ENCODE data around the gene KNCN.

Gene KNCN

DNA sequence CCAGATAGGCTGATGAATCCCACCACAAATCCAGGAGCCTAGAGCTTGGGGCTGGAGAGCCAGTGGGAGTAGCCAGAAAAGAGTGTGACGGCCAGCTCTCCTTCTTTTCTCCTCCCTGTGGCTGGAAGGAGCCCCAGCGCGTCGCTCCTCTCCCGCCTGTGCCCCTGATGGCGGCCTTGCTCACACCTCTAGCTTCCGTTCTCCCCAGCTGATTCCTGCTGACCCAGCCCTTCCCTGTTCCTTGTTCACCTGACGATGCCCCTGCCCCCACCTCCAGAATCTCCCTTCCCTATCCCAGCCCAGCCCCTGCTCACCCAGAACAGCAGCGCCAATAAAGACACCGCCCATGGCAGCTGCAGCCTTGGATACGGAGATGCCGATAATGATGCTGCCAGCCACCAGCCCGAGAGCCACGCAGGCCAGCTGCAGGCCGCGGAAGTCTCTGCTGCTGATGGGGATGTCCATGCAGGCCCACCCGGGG is 656 bp downstream of the KNCN start:
- Histone ChIP-seq H3K9ac (ENCODE audit: low read length) (no peak overlapping the region), H3K27me3 (replicated peaks; ENCODE audit: insufficient read depth, low read length) (no peaks in the 10 kb centered on the region), H3K9me2 (replicated peaks; ENCODE audit: insufficient read depth, low read length) (no peaks in the 10 kb centered on the region), H3K27ac (ENCODE audit: low read length) (no peak overlapping the region), H3K4me3 (ENCODE audit: low read length) (no peak overlapping the region), H4K20me1 (ENCODE audit: insufficient read depth, low read length) (no peaks in the 10 kb centered on the region), H3K36me3 (replicated peaks; ENCODE audit: insufficient read depth, low read length) (no peaks in the 10 kb centered on the region), H3F3A (ENCODE audit: insufficient read depth, low read length) (no peaks in the 10 kb centered on the region), H3K79me2 (ENCODE audit: low read length) (no peaks in the 10 kb centered on the region), H3K9me3 (replicated peaks; ENCODE audit: insufficient read depth, low read length) (no peaks in the 10 kb centered on the region), H3K4me1 (ENCODE audit: low read length) (no peaks in the 10 kb centered on the region), H3K4me2 (ENCODE audit: low read depth, low read length) (no peak overlapping the region), H2AFZ (ENCODE audit: low read length) (no peak overlapping the region)
- TF ChIP-seq, protein P1, sequence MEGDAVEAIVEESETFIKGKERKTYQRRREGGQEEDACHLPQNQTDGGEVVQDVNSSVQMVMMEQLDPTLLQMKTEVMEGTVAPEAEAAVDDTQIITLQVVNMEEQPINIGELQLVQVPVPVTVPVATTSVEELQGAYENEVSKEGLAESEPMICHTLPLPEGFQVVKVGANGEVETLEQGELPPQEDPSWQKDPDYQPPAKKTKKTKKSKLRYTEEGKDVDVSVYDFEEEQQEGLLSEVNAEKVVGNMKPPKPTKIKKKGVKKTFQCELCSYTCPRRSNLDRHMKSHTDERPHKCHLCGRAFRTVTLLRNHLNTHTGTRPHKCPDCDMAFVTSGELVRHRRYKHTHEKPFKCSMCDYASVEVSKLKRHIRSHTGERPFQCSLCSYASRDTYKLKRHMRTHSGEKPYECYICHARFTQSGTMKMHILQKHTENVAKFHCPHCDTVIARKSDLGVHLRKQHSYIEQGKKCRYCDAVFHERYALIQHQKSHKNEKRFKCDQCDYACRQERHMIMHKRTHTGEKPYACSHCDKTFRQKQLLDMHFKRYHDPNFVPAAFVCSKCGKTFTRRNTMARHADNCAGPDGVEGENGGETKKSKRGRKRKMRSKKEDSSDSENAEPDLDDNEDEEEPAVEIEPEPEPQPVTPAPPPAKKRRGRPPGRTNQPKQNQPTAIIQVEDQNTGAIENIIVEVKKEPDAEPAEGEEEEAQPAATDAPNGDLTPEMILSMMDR (IDR thresholded peaks at IDR 0.05; ENCODE audit: low read length) = no peak
- TF ChIP-seq EZH2 (optimal IDR thresholded peaks at IDR 0.05; ENCODE audit: low read depth, low read length) (no peak), EZH2phosphoT487 (IDR thresholded peaks at IDR 0.05; ENCODE audit: low read length) (no peak)
- no peak for DNase-seq

DNA sequence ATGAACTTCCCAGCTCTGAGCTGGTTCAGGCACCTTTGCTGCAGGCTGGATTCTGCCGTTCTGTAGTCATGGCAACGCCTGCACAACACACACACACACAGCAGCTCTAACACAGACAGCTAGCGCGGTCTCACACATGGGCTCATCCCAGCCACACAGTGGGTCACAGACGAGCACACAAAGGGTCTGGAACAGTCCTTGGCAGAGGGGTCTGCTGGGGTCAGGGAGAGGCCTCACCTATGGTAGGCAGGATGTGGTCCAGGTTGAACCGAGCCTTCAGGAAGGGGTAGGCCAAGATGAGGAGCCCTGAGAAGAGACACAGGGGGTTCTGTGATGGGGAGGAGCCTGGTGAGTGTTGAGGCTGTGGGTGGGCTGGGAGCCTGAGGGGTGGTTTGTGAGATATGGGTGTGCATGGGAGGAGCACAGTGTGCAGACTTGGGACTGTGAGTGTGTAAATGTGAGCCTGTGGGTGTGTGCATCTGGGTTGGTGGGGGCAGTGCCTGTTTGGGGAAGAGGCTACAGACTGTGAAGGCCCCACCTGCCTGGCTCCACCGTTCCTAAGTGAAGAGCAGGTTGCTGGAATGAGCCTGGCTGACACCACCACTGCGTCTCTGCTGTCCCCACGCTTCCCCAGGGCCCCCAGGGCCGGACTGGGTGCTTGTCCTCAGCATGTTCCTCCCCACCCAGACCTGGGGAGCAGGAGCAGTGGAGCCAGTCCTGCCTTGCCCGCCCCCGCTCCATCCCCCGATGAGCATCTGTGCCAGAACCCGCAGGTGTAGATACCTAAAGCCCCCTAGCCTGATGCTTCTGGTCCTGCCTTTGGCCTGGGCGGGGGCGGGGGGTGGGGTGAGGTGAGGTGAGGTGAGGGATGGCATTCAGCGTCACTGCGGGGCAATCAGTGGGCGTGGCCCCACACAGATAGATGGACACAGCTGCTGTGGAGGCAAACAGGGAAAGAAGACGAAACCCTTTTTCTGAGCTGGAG is 1.5 kb downstream of the KNCN start:
- Histone ChIP-seq H3K9ac (ENCODE audit: low read length) (no peak overlapping the region), H2AFZ (ENCODE audit: low read length) (no peak overlapping the region), H3K4me2 (ENCODE audit: low read depth, low read length) (no peak overlapping the region), H4K20me1 (ENCODE audit: insufficient read depth, low read length) (no peaks in the 10 kb centered on the region), H3K79me2 (ENCODE audit: low read length) (no peaks in the 10 kb centered on the region), H3K9me3 (replicated peaks; ENCODE audit: insufficient read depth, low read length) (no peaks in the 10 kb centered on the region), H3K9me2 (replicated peaks; ENCODE audit: insufficient read depth, low read length) (no peaks in the 10 kb centered on the region), H3K36me3 (replicated peaks; ENCODE audit: insufficient read depth, low read length) (no peaks in the 10 kb centered on the region), H3F3A (ENCODE audit: insufficient read depth, low read length) (no peaks in the 10 kb centered on the region), H3K4me1 (ENCODE audit: low read length) (no peaks in the 10 kb centered on the region), H3K4me3 (ENCODE audit: low read length) (no peak overlapping the region), H3K27me3 (replicated peaks; ENCODE audit: insufficient read depth, low read length) (peaks cover 8% of the 10 kb centered on the region), H3K27ac (ENCODE audit: low read length) (no peak overlapping the region)
- TF ChIP-seq EZH2phosphoT487 (IDR thresholded peaks at IDR 0.05; ENCODE audit: low read length) = no peak
- TF ChIP-seq, protein P1 (IDR thresholded peaks at IDR 0.05; ENCODE audit: low read length) = no peak
- TF ChIP-seq EZH2 (optimal IDR thresholded peaks at IDR 0.05; ENCODE audit: low read depth, low read length) = no peak
- no peak for DNase-seq

DNA sequence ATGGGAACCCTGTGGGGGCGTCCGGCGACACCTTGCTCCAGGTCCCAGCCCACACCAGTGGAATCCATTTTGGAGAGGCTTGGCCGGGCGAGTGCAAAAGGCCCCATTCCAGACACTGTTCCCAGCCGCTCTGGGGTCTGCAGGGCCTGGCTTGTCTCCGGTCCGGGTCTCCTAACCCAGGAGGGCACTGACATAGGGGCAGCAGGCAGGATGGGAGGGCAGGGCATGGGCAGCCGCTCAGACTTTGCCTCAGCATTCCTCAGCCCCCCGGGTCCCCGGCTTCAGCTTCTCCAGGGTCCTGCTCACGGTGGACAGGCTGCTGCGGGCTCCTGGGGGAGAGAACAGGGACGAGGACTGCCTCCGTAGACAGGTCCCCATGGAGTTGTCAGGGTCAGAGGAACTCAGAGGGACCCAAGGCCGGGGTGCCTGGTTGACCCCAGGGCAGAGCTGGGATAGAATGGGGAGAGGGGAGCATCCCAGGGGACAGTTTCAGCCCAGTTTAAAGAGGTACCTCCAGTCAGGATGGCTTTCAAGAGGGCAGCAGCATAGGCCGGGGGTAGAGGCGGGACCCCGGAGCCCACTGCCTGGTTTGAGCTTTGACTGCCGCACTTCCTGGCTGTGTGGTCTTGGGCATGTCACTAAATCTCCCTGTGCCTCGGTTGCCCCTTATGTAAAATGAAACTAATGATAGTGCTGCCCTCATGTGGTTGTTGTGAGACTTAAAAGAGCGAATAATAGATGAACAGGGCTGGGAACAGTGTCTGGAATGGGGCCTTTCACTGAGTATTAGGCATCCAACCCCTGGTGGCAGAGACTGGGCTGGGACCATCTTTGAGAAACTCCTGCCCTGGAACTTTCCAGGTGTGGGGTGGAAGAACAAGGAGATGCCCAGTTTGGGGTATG is 3.7 kb downstream of the KNCN start:
- peak overlapping the region; percentile 56 for H2AFZ ChIP-seq (ENCODE audit: low read length)
- H3K79me2 ChIP-seq (ENCODE audit: low read length) = no peaks in the 10 kb centered on the region
- H3K36me3 ChIP-seq (replicated peaks; ENCODE audit: insufficient read depth, low read length) = no peaks in the 10 kb centered on the region
- H3K9me3 ChIP-seq (replicated peaks; ENCODE audit: insufficient read depth, low read length) = no peaks in the 10 kb centered on the region
- H3K9ac ChIP-seq (ENCODE audit: low read length) = peak overlapping the region; percentile 7; the same call in 1 of the 2 replicates
- no peaks in the 10 kb centered on the region for H3F3A ChIP-seq (ENCODE audit: insufficient read depth, low read length)
- H3K4me2 ChIP-seq (ENCODE audit: low read depth, low read length) = peak overlapping the region; percentile 61
- H4K20me1 ChIP-seq (ENCODE audit: insufficient read depth, low read length) = no peaks in the 10 kb centered on the region
- H3K4me3 ChIP-seq (ENCODE audit: low read length) = peak overlapping the region; percentile 45
- no peak overlapping the region for H3K27ac ChIP-seq (ENCODE audit: low read length)
- H3K4me1 ChIP-seq (ENCODE audit: low read length) = no peaks in the 10 kb centered on the region
- TF ChIP-seq, protein P1 (IDR thresholded peaks at IDR 0.05; ENCODE audit: low read length) = peak; percentile 61
- TF ChIP-seq EZH2phosphoT487 (IDR thresholded peaks at IDR 0.05; ENCODE audit: low read length) = no peak
- no peaks in the 10 kb centered on the region for H3K9me2 ChIP-seq (replicated peaks; ENCODE audit: insufficient read depth, low read length)
- peaks cover 30% of the 10 kb centered on the region for H3K27me3 ChIP-seq (replicated peaks; ENCODE audit: insufficient read depth, low read length)
- peak; percentile 48 for DNase-seq
